ENCODE measurements around the gene SLC30A5.
"Not testable (repeated sequence)": the region's sequence is repeated elsewhere in the genome, so short reads cannot be mapped to it uniquely, and the experiment has no call there.

DNA sequence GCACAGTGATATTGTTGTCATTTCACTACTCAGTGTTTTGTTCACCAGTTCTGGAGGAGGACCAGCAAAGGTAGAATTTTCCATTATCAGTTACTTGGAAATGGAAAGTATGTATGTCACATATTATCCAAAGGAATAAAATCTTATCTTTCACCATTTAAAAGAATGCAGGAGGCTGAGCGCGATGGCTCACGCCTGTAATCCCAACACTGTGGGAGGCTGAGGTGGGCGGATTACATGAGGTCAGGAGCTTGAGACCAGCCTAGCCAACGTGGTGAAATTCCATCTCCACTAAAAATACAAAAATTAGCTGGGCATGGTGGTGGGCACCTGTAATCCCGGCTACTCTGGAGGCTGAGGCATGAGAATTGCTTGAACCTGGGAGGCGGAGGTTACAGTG lies 14.6 kb downstream of the SLC30A5 start:
- not testable (repeated sequence) for TF ChIP-seq RB1 (IDR thresholded peaks at IDR 0.05; ENCODE audit: low read depth); ZNF263 (CRISPR knock-in tag; IDR thresholded peaks at IDR 0.05; ENCODE audit: borderline replicate concordance); BRF2 (IDR thresholded peaks at IDR 0.05; ENCODE audit: borderline replicate concordance, insufficient read depth, insufficient read length); GTF2B (IDR thresholded peaks at IDR 0.05; ENCODE audit: extremely low read depth, insufficient read length); POLR2AphosphoS5 (IDR thresholded peaks at IDR 0.05; ENCODE audit: control insufficient read depth, insufficient read depth, low read depth, low read length); KDM1A (IDR thresholded peaks at IDR 0.05); JUND (IDR thresholded peaks at IDR 0.05; ENCODE audit: borderline replicate concordance, low read depth, low read length); JUND (tag; IDR thresholded peaks at IDR 0.05; ENCODE audit: borderline replicate concordance, low read depth, low read length); MAZ (CRISPR knock-in tag; conservative IDR thresholded peaks at IDR 0.05 in 1 of 2, IDR thresholded peaks at IDR 0.05 in 1 of 2); USF2 (CRISPR knock-in tag; IDR thresholded peaks at IDR 0.05); THRAP3 (IDR thresholded peaks at IDR 0.05; ENCODE audit: borderline replicate concordance)
- TF ChIP-seq, protein P1, sequence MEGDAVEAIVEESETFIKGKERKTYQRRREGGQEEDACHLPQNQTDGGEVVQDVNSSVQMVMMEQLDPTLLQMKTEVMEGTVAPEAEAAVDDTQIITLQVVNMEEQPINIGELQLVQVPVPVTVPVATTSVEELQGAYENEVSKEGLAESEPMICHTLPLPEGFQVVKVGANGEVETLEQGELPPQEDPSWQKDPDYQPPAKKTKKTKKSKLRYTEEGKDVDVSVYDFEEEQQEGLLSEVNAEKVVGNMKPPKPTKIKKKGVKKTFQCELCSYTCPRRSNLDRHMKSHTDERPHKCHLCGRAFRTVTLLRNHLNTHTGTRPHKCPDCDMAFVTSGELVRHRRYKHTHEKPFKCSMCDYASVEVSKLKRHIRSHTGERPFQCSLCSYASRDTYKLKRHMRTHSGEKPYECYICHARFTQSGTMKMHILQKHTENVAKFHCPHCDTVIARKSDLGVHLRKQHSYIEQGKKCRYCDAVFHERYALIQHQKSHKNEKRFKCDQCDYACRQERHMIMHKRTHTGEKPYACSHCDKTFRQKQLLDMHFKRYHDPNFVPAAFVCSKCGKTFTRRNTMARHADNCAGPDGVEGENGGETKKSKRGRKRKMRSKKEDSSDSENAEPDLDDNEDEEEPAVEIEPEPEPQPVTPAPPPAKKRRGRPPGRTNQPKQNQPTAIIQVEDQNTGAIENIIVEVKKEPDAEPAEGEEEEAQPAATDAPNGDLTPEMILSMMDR (IDR thresholded peaks at IDR 0.05 in 2 of 3, conservative IDR thresholded peaks at IDR 0.05 in 1 of 3; ENCODE audit: insufficient read depth in 2 of 3, low read depth in 1 of 3, low read length in 3 of 3), result not testable (repeated sequence)
- TF ChIP-seq, protein P2, sequence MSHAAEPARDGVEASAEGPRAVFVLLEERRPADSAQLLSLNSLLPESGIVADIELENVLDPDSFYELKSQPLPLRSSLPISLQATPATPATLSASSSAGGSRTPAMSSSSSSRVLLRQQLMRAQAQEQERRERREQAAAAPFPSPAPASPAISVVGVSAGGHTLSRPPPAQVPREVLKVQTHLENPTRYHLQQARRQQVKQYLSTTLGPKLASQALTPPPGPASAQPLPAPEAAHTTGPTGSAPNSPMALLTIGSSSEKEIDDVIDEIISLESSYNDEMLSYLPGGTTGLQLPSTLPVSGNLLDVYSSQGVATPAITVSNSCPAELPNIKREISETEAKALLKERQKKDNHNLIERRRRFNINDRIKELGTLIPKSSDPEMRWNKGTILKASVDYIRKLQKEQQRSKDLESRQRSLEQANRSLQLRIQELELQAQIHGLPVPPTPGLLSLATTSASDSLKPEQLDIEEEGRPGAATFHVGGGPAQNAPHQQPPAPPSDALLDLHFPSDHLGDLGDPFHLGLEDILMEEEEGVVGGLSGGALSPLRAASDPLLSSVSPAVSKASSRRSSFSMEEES (CRISPR knock-in tag; IDR thresholded peaks at IDR 0.05), result not testable (repeated sequence)
